HG02981 (cell line): ENCODE measurements around the gene NAA25.

ENCODE experiments used
- ATAC-seq: cut with Tn5 transposase; IDR thresholded peaks from one replicate; pipeline ENCODE4 v1.9.1; 2021; ENCODE audit warnings: mild to moderate bottlenecking, moderate library complexity; ENCODE audit not compliant: unreplicated experiment

NAA25 gene

DNA sequence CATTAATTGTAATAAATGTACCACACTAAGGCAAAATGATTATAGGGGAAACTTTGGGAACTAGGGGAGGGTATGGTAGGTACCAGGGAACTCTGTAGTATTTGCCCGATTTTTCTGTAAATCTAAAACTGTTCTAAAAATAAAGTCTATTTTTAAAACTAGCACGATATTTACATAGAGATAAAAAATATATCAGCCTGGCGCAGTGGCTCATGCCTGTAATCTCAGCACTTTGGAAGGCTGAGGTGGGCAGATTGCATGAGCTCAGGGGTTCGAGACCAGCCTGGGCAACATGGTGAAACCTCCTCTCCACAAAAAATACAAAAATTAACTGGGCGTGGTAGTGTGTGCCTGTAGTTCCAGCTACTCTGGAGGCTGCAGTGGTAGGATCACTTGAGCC, 128.0 kb downstream of the NAA25 start:
- no peak for ATAC-seq

DNA sequence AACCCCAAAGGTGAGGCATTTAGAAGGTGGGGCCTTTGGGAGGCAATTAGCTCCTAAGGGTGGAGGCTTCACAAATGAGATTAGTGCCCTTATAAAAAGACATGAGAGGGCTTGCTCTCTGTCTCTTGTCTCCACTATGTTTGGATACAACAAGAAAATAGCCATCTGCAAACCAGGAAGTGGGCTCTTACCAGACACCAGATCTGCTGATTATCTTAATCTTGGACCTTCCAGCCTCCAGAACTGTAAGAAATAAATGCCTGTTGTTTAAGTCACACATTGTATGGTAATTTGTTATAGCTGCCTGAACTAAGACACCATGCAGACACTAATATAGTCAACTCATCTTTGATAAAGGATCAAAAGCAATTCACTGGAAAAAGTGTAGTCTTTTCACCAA, 130.0 kb downstream of the NAA25 start:
- no peak for ATAC-seq

DNA sequence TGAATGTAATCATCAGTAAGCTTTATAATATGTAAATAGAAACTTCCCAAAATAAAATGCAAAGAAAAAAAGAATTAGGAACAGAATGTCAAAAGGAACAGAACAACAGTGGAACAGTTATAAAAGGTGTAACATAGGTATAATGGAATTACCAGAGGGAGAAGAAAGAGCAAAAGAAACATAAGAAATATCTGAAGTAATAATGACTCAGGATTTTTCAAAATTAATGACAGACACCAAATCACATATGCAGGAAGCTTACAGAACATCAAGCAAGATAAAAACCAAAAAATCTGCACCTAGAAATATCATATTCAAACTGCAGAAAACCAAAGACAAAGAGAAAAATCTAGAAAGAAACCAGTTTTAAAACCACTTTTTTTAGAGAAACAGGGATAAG, 131.7 kb downstream of the NAA25 start:
- ATAC-seq = no peak
